ENCODE measurements around the gene GRIK4.

GRIK4 gene

DNA sequence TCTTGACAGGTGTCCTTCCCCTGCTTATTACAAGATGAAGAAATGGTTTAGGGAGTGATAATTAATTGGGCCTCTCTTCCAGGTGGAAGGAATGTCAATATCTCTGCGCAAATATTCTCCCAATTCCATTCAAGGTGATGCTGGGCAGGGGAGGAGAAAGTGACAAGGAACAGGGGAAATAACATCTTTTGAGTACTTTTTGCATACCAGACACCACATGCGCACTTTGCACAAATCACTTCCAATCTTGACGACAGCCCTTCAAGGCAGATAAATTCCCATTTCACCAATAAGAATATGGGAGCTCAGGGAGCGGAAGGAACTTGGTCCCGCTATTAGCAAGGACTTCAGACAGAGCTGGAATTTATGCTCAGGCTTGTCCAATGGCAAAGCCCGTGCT, 367.2 kb downstream of the GRIK4 start:
- Histone ChIP-seq H3F3A (ENCODE audit: control insufficient read depth, insufficient read depth) (no peaks in the 10 kb centered on the region), H4K20me1 (ENCODE audit: control insufficient read depth, insufficient read depth, low read depth, low read length) (no peaks in the 10 kb centered on the region), H3K4me2 (ENCODE audit: low read length) (no peak overlapping the region), H3K4me3 (ENCODE audit: low read length) (no peak overlapping the region), H3K36me3 (ENCODE audit: control insufficient read depth, low read length) (no peaks in the 10 kb centered on the region), H3K9me2 (replicated peaks; ENCODE audit: control insufficient read depth, low read length) (no peaks in the 10 kb centered on the region), H3K4me1 (ENCODE audit: control insufficient read depth, low read length) (no peaks in the 10 kb centered on the region), H3K27me3 (ENCODE audit: control insufficient read depth, low read length) (peaks cover 3% of the 10 kb centered on the region; the same call in 1 of the 2 replicates), H3K79me2 (ENCODE audit: control insufficient read depth, low read length) (no peaks in the 10 kb centered on the region), H3K9me3 (ENCODE audit: control insufficient read depth, insufficient read depth, low read length) (no peaks in the 10 kb centered on the region), H3K27ac (ENCODE audit: low read depth, low read length) (no peak overlapping the region)
- TF ChIP-seq, protein P1, sequence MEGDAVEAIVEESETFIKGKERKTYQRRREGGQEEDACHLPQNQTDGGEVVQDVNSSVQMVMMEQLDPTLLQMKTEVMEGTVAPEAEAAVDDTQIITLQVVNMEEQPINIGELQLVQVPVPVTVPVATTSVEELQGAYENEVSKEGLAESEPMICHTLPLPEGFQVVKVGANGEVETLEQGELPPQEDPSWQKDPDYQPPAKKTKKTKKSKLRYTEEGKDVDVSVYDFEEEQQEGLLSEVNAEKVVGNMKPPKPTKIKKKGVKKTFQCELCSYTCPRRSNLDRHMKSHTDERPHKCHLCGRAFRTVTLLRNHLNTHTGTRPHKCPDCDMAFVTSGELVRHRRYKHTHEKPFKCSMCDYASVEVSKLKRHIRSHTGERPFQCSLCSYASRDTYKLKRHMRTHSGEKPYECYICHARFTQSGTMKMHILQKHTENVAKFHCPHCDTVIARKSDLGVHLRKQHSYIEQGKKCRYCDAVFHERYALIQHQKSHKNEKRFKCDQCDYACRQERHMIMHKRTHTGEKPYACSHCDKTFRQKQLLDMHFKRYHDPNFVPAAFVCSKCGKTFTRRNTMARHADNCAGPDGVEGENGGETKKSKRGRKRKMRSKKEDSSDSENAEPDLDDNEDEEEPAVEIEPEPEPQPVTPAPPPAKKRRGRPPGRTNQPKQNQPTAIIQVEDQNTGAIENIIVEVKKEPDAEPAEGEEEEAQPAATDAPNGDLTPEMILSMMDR (IDR thresholded peaks at IDR 0.05; ENCODE audit: low read depth, low read length, poor library complexity, severe bottlenecking): no peak
- TF ChIP-seq EZH2phosphoT487 (IDR thresholded peaks at IDR 0.05; ENCODE audit: borderline replicate concordance, low read length): no peak

DNA sequence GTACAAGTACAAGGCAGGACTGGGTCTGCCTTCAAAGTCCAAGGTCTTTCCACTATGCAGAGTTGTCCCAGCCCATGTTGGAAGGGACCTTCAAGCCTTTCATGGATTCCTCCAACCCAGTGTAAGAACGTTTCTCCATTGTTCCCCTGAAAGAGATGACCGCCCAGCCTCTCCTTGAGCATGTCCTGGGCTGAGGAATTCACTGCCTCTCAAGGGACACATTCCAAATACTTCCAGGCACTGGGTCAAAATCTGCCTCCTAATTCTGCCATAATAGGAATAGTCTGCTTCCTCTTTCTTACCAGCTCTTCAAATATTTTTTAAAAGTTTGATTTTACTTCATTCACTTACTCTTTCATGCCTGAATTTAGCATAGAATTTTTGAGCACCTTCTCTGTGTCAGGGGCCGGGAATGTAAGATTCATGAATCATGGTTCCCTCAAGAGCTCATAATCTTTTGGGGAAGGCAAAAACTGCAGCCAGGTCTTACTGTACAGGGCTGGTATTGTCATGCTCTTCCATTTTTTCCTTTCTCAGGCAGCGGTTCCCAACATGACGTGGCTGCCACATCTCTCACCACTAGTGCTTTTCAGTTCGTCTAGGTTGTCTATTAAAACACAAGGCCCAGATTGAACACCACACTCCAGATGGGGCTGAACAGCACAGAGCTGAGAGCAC, 369.1 kb downstream of the GRIK4 start:
- Histone ChIP-seq H3K27me3 (ENCODE audit: control insufficient read depth, low read length) (peaks cover 3% of the 10 kb centered on the region; the same call in 1 of the 2 replicates), H3K9me3 (ENCODE audit: control insufficient read depth, insufficient read depth, low read length) (no peaks in the 10 kb centered on the region), H3K79me2 (ENCODE audit: control insufficient read depth, low read length) (no peaks in the 10 kb centered on the region), H3K27ac (ENCODE audit: low read depth, low read length) (no peak overlapping the region), H3K36me3 (ENCODE audit: control insufficient read depth, low read length) (no peaks in the 10 kb centered on the region), H3K4me2 (ENCODE audit: low read length) (no peak overlapping the region), H4K20me1 (ENCODE audit: control insufficient read depth, insufficient read depth, low read depth, low read length) (no peaks in the 10 kb centered on the region), H3K4me1 (ENCODE audit: control insufficient read depth, low read length) (no peaks in the 10 kb centered on the region), H3K4me3 (ENCODE audit: low read length) (no peak overlapping the region), H3F3A (ENCODE audit: control insufficient read depth, insufficient read depth) (no peaks in the 10 kb centered on the region), H3K9me2 (replicated peaks; ENCODE audit: control insufficient read depth, low read length) (no peaks in the 10 kb centered on the region)
- TF ChIP-seq, protein P1 (IDR thresholded peaks at IDR 0.05; ENCODE audit: low read depth, low read length, poor library complexity, severe bottlenecking): no peak
- TF ChIP-seq EZH2phosphoT487 (IDR thresholded peaks at IDR 0.05; ENCODE audit: borderline replicate concordance, low read length): no peak

DNA sequence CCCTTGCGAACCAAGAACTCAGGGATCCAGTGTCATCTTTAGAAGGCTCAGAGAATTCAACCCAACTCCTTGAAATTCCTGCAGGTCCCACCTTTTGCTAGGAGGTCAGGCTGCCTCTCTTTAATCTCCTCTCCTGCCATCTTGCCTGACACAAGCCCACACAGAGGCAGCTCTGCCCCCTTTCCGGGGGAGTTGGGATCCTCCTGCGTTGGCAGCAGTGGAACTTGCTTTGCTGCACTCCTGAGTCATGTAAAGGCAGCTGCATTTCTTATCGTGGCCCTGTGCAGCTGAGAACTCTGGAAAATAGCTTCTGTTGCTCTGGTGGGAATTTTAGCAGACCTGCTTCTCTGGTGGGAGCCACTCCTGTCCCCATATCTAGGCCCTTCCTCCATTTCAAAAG, 370.0 kb downstream of the GRIK4 start:
- no peak for TF ChIP-seq EZH2phosphoT487 (IDR thresholded peaks at IDR 0.05; ENCODE audit: borderline replicate concordance, low read length)
- TF ChIP-seq, protein P1 (IDR thresholded peaks at IDR 0.05; ENCODE audit: low read depth, low read length, poor library complexity, severe bottlenecking): no peak

More for the DNA sequence above, 370.0 kb downstream of the GRIK4 start:
- H3K4me3 ChIP-seq (ENCODE audit: low read length): no peak overlapping the region
- H3K36me3 ChIP-seq (ENCODE audit: control insufficient read depth, low read length): no peaks in the 10 kb centered on the region
- H3K79me2 ChIP-seq (ENCODE audit: control insufficient read depth, low read length): no peaks in the 10 kb centered on the region
- peaks cover 7% of the 10 kb centered on the region for H3K27me3 ChIP-seq (ENCODE audit: control insufficient read depth, low read length)
- no peaks in the 10 kb centered on the region for H3F3A ChIP-seq (ENCODE audit: control insufficient read depth, insufficient read depth)
- H3K4me2 ChIP-seq (ENCODE audit: low read length): no peak overlapping the region
- no peak overlapping the region for H3K27ac ChIP-seq (ENCODE audit: low read depth, low read length)
- no peaks in the 10 kb centered on the region for H3K9me3 ChIP-seq (ENCODE audit: control insufficient read depth, insufficient read depth, low read length)
- no peaks in the 10 kb centered on the region for H3K4me1 ChIP-seq (ENCODE audit: control insufficient read depth, low read length)
- no peaks in the 10 kb centered on the region for H4K20me1 ChIP-seq (ENCODE audit: control insufficient read depth, insufficient read depth, low read depth, low read length)
- H3K9me2 ChIP-seq (replicated peaks; ENCODE audit: control insufficient read depth, low read length): no peaks in the 10 kb centered on the region

Data from DOHH2 (cell line).